ENCODE results near the gene LRIG2. TPM values are rescaled to one million over a fixed set of nuclear protein-coding genes. Genes with fewer than 3 reads are reported as not detected.

The LRIG2 gene
- total RNA-seq, 1 experiment from 2014 or later, result 14.8 TPM

- no peak overlapping the region for H3K27ac ChIP-seq (ENCODE audit: low read depth, low read length, poor library complexity, severe bottlenecking)
- ChIA-PET POLR2A (ENCODE audit: low non-redundant PET) (no interaction called here), CTCF (no interaction called here)
- H3K4me1 ChIP-seq (ENCODE audit: insufficient read depth, low read length, poor library complexity, severe bottlenecking), result no peaks in the 10 kb centered on the region
- H3K36me3 ChIP-seq (ENCODE audit: insufficient read depth, low read length, poor library complexity, severe bottlenecking), result no peaks in the 10 kb centered on the region
- DNase-seq (ENCODE audit: low spot score), result no peak
- no peaks in the 10 kb centered on the region for H3K9me3 ChIP-seq (ENCODE audit: low read depth, low read length, poor library complexity, severe bottlenecking)
- TF ChIP-seq EZH2 (IDR thresholded peaks at IDR 0.05; ENCODE audit: borderline replicate concordance, low read depth, low read length, poor library complexity, severe bottlenecking) (no peak), CTCF (conservative IDR thresholded peaks at IDR 0.05; ENCODE audit: low read depth, low read length) (no peak)
- no peak overlapping the region for H3K4me3 ChIP-seq (ENCODE audit: low read depth, low read length, poor library complexity, severe bottlenecking)
- BruUV-seq (replicated peaks), result no TSS peak
- intact Hi-C loops (cut with micrococcal nuclease; ENCODE audit: unreplicated experiment), result no loop called here
- no peaks in the 10 kb centered on the region for H3K27me3 ChIP-seq (replicated peaks; ENCODE audit: insufficient read depth, low read depth, low read length, poor library complexity)
Observed at GRCh38 chr1:113046569-113046968, 26.4 kb upstream of the LRIG2 start.

GRCh38 chr1:113048064-113048463 is 24.9 kb upstream of the LRIG2 start:
- intact Hi-C loops (cut with micrococcal nuclease; ENCODE audit: unreplicated experiment), result no loop called here
- CTCF ChIA-PET, result no interaction called here
- Histone ChIP-seq H3K36me3 (ENCODE audit: insufficient read depth, low read length, poor library complexity, severe bottlenecking) (no peaks in the 10 kb centered on the region), H3K4me3 (ENCODE audit: low read depth, low read length, poor library complexity, severe bottlenecking) (no peak overlapping the region), H3K27me3 (replicated peaks; ENCODE audit: insufficient read depth, low read depth, low read length, poor library complexity) (no peaks in the 10 kb centered on the region), H3K9me3 (ENCODE audit: low read depth, low read length, poor library complexity, severe bottlenecking) (no peaks in the 10 kb centered on the region), H3K4me1 (ENCODE audit: insufficient read depth, low read length, poor library complexity, severe bottlenecking) (no peaks in the 10 kb centered on the region), H3K27ac (ENCODE audit: low read depth, low read length, poor library complexity, severe bottlenecking) (no peak overlapping the region)
- no peak for DNase-seq (ENCODE audit: low spot score)
- no peak for TF ChIP-seq EZH2 (IDR thresholded peaks at IDR 0.05; ENCODE audit: borderline replicate concordance, low read depth, low read length, poor library complexity, severe bottlenecking)
- TF ChIP-seq CTCF (conservative IDR thresholded peaks at IDR 0.05; ENCODE audit: low read depth, low read length), result no peak
- no TSS peak for BruUV-seq (replicated peaks)
- POLR2A ChIA-PET (ENCODE audit: low non-redundant PET), result no interaction called here

- BruUV-seq (replicated peaks), result no TSS peak
- Histone ChIP-seq H3K9me3 (ENCODE audit: low read depth, low read length, poor library complexity, severe bottlenecking) (no peaks in the 10 kb centered on the region), H3K27me3 (replicated peaks; ENCODE audit: insufficient read depth, low read depth, low read length, poor library complexity) (no peaks in the 10 kb centered on the region), H3K36me3 (ENCODE audit: insufficient read depth, low read length, poor library complexity, severe bottlenecking) (no peaks in the 10 kb centered on the region), H3K4me1 (ENCODE audit: insufficient read depth, low read length, poor library complexity, severe bottlenecking) (no peaks in the 10 kb centered on the region), H3K27ac (ENCODE audit: low read depth, low read length, poor library complexity, severe bottlenecking) (no peak overlapping the region), H3K4me3 (ENCODE audit: low read depth, low read length, poor library complexity, severe bottlenecking) (no peak overlapping the region)
- TF ChIP-seq CTCF (conservative IDR thresholded peaks at IDR 0.05; ENCODE audit: low read depth, low read length) (no peak), EZH2 (IDR thresholded peaks at IDR 0.05; ENCODE audit: borderline replicate concordance, low read depth, low read length, poor library complexity, severe bottlenecking) (no peak)
- intact Hi-C loops (cut with micrococcal nuclease; ENCODE audit: unreplicated experiment), result no loop called here
- no peak for DNase-seq (ENCODE audit: low spot score)
- ChIA-PET POLR2A (ENCODE audit: low non-redundant PET) (interaction anchor here (0.6 kb wide), 1 partner anchor 18 kb away, joined by 4 read pairs; no protein-coding TSS in a partner anchor), CTCF (interaction anchor here (1.4 kb wide), 1 partner anchor 19 kb away, joined by 3 read pairs; the partner anchor contains the start of gene LRIG2)
Observed at GRCh38 chr1:113053344-113054126, 19.5 kb upstream of the LRIG2 start.

Measured in A673 (cell line).